Measurements from ENCODE around the gene DNMBP. TPM values are rescaled to one million over a fixed set of nuclear protein-coding genes. Genes with fewer than 3 reads are reported as not detected.

Gene DNMBP
- total RNA-seq, 1 experiment from 2014 or later: 60.3 TPM

DNA sequence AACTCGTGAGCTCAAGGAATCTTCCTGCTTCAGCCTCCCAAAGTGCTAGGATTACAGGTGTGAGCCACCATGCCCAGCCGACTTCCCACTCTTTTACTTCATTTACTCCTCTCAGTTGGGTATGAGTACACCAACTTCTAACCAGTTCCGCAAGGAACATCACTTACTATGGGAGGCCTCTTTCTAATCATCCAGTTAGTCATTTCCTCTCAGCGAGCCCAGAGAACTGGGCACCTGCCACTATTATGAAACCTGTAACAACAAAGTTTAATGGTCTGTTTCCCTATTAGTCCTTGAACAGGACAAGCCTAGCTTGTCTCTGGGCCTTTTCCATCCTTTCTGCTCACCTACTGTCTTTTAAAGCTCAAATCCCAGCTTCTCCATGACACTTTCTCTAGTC, 88.8 kb downstream of the DNMBP start (continued):
- TF ChIP-seq EZH2phosphoT487 (IDR thresholded peaks at IDR 0.05; ENCODE audit: borderline replicate concordance): no peak

DNA sequence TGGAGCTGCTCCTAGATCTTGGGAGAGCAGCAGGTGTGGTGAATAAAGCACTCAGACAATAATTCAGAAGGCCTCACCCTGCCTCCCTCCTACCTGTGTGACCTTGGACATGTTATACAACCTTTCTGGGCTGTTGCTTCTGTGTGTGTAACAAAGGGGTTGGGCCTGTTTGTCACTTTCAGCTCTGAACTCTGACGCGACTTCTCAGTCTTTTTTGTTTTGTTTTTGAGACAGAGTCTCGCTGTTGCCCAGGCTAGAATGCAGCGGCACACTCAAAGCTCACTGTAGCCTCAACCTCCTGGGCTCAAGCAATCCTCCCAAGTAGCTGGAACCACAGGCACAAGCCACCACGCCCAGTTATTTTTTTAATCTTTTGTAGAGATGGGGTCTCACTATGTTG, 89.3 kb downstream of the DNMBP start:
- H3K4me1 ChIP-seq (ENCODE audit: control insufficient read depth in 1 of 2, insufficient read depth in 2 of 2, low read length in 2 of 2): peaks cover 62 to 73% of the 10 kb centered on the region in 2 experiments
- no peak overlapping the region for H3K4me3 ChIP-seq (replicated peaks in 1 of 2; ENCODE audit: low read depth in 1 of 2, low read length in 2 of 2)
- TF ChIP-seq, protein P1, sequence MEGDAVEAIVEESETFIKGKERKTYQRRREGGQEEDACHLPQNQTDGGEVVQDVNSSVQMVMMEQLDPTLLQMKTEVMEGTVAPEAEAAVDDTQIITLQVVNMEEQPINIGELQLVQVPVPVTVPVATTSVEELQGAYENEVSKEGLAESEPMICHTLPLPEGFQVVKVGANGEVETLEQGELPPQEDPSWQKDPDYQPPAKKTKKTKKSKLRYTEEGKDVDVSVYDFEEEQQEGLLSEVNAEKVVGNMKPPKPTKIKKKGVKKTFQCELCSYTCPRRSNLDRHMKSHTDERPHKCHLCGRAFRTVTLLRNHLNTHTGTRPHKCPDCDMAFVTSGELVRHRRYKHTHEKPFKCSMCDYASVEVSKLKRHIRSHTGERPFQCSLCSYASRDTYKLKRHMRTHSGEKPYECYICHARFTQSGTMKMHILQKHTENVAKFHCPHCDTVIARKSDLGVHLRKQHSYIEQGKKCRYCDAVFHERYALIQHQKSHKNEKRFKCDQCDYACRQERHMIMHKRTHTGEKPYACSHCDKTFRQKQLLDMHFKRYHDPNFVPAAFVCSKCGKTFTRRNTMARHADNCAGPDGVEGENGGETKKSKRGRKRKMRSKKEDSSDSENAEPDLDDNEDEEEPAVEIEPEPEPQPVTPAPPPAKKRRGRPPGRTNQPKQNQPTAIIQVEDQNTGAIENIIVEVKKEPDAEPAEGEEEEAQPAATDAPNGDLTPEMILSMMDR (IDR thresholded peaks at IDR 0.05 in 2 of 3, conservative IDR thresholded peaks at IDR 0.05 in 1 of 3; ENCODE audit: borderline replicate concordance in 1 of 3, insufficient read depth in 1 of 3, low read depth in 2 of 3, low read length in 2 of 3): no peak
- TF ChIP-seq, protein P2, sequence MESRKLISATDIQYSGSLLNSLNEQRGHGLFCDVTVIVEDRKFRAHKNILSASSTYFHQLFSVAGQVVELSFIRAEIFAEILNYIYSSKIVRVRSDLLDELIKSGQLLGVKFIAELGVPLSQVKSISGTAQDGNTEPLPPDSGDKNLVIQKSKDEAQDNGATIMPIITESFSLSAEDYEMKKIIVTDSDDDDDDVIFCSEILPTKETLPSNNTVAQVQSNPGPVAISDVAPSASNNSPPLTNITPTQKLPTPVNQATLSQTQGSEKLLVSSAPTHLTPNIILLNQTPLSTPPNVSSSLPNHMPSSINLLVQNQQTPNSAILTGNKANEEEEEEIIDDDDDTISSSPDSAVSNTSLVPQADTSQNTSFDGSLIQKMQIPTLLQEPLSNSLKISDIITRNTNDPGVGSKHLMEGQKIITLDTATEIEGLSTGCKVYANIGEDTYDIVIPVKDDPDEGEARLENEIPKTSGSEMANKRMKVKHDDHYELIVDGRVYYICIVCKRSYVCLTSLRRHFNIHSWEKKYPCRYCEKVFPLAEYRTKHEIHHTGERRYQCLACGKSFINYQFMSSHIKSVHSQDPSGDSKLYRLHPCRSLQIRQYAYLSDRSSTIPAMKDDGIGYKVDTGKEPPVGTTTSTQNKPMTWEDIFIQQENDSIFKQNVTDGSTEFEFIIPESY (IDR thresholded peaks at IDR 0.05; ENCODE audit: extremely low read depth, insufficient replicate concordance, low read length): no peak
- no peak for TF ChIP-seq YY1 (IDR thresholded peaks at IDR 0.05; ENCODE audit: extremely low read depth, insufficient replicate concordance, low read depth, low read length)
- TF ChIP-seq, protein P3, sequence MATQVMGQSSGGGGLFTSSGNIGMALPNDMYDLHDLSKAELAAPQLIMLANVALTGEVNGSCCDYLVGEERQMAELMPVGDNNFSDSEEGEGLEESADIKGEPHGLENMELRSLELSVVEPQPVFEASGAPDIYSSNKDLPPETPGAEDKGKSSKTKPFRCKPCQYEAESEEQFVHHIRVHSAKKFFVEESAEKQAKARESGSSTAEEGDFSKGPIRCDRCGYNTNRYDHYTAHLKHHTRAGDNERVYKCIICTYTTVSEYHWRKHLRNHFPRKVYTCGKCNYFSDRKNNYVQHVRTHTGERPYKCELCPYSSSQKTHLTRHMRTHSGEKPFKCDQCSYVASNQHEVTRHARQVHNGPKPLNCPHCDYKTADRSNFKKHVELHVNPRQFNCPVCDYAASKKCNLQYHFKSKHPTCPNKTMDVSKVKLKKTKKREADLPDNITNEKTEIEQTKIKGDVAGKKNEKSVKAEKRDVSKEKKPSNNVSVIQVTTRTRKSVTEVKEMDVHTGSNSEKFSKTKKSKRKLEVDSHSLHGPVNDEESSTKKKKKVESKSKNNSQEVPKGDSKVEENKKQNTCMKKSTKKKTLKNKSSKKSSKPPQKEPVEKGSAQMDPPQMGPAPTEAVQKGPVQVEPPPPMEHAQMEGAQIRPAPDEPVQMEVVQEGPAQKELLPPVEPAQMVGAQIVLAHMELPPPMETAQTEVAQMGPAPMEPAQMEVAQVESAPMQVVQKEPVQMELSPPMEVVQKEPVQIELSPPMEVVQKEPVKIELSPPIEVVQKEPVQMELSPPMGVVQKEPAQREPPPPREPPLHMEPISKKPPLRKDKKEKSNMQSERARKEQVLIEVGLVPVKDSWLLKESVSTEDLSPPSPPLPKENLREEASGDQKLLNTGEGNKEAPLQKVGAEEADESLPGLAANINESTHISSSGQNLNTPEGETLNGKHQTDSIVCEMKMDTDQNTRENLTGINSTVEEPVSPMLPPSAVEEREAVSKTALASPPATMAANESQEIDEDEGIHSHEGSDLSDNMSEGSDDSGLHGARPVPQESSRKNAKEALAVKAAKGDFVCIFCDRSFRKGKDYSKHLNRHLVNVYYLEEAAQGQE (IDR thresholded peaks at IDR 0.05; ENCODE audit: low read depth): no peak
- TF ChIP-seq SIN3A (IDR thresholded peaks at IDR 0.05; ENCODE audit: low read depth): no peak
- TF ChIP-seq ZNF274 (IDR thresholded peaks at IDR 0.05; ENCODE audit: low read depth, low read length): no peak
- TF ChIP-seq TCF7L2 (IDR thresholded peaks at IDR 0.05; ENCODE audit: borderline replicate concordance, extremely low read depth, insufficient read depth, insufficient read length): no peak
- TF ChIP-seq POLR2A (IDR thresholded peaks at IDR 0.05; ENCODE audit: borderline replicate concordance, extremely low read depth, insufficient read depth, insufficient read length): no peak
- TF ChIP-seq SRF (IDR thresholded peaks at IDR 0.05; ENCODE audit: low read depth): no peak
- peaks cover 98% of the 10 kb centered on the region for H3K79me2 ChIP-seq (ENCODE audit: insufficient read depth, low read length)
- no peaks in the 10 kb centered on the region for H3K27me3 ChIP-seq (ENCODE audit: insufficient read depth, low read length)
- no peak overlapping the region for H3K9ac ChIP-seq (ENCODE audit: low read length)
- intact Hi-C loops (cut with micrococcal nuclease): no loop called here
- H3K4me2 ChIP-seq (ENCODE audit: low read length): peak overlapping the region; percentile 39; the same call in 1 of the 2 replicates
- POLR2A ChIA-PET: interaction anchor here (0.7 to 2.3 kb wide), 3 partner anchors 9 to 18 kb away, joined by 3 to 13 read pairs (median 6); no protein-coding TSS in a partner anchor
- BruUV-seq (replicated peaks): no TSS peak
- no peak overlapping the region for H3K27ac ChIP-seq (ENCODE audit: low read depth, low read length)
- H3K9me3 ChIP-seq (ENCODE audit: control insufficient read depth in 1 of 2, insufficient read depth in 1 of 2, low read depth in 1 of 2, low read length in 2 of 2): no peaks in the 10 kb centered on the region
- DNase-seq (ENCODE audit: low read depth, low spot score) (no peak), ATAC-seq (no peak)
- no peaks in the 10 kb centered on the region for H3K9me2 ChIP-seq (ENCODE audit: insufficient read depth)
- H4K20me1 ChIP-seq (ENCODE audit: insufficient read depth): no peaks in the 10 kb centered on the region; the same call in 1 of the 2 replicates
- H3K36me3 ChIP-seq (ENCODE audit: control insufficient read depth in 1 of 2, insufficient read depth in 2 of 2, low read length in 2 of 2): 0 out of 4 replicates have a peak, but pooled peaks cover 0 to 8% of the 10 kb centered on the region in 2 experiments
- RAD21 ChIA-PET (ENCODE audit: low non-redundant PET in 1 of 2, low total read pairs in 2 of 2, uncharacterized antibody in 2 of 2, unreplicated experiment in 2 of 2): no interaction called here
- CTCF ChIA-PET: no interaction called here
- H2AFZ ChIP-seq (ENCODE audit: low read depth, low read length, poor library complexity, severe bottlenecking): no peak overlapping the region
